ENCODE results near the gene SFXN4. TPM values are rescaled to one million over a fixed set of nuclear protein-coding genes. Genes with fewer than 3 reads are reported as not detected.

SFXN4 gene
- total and polyA plus RNA-seq, 2 of the 13 experiments (the other 11 are each of a cell fraction or from before 2014, with no cell fraction given): 47.7 to 64.9 TPM

GRCh38 chr10:119165171-119166117 is at the start of gene SFXN4 (continued):
- TF ChIP-seq SMAD1 (CRISPR knock-in tag; IDR thresholded peaks at IDR 0.05; ENCODE audit: borderline replicate concordance, low read depth) (0 out of 2 replicates have a peak, but pooled peaks have one; percentile 43), PATZ1 (CRISPR knock-in tag; IDR thresholded peaks at IDR 0.05) (peak; percentile 77), DPF2 (CRISPR knock-in tag; IDR thresholded peaks at IDR 0.05; ENCODE audit: borderline replicate concordance, low read depth) (no peak), HNRNPLL (IDR thresholded peaks at IDR 0.05; ENCODE audit: low read depth, low read length, poor library complexity, severe bottlenecking) (peak; percentile 81), NCOR1 (IDR thresholded peaks at IDR 0.05; ENCODE audit: borderline replicate concordance, low read length) (peak; percentile 29; the same call in 1 of the 2 replicates), ZNF776 (CRISPR knock-in tag; IDR thresholded peaks at IDR 0.05) (no peak), LRRFIP1 (CRISPR knock-in tag; conservative IDR thresholded peaks at IDR 0.05) (no peak), PHF8 (CRISPR knock-in tag; IDR thresholded peaks at IDR 0.05) (peak; percentile 94), PAXIP1 (CRISPR knock-in tag; conservative IDR thresholded peaks at IDR 0.05) (peak; percentile 52), GATA4 (IDR thresholded peaks at IDR 0.05; ENCODE audit: borderline replicate concordance, low read depth) (no peak; the same call in 1 of the 2 replicates), SATB2 (CRISPR knock-in tag; IDR thresholded peaks at IDR 0.05) (no peak), KDM3A (CRISPR knock-in tag; IDR thresholded peaks at IDR 0.05; ENCODE audit: low read depth) (0 out of 2 replicates have a peak, but pooled peaks have one; percentile 34), U2AF2 (IDR thresholded peaks at IDR 0.05; ENCODE audit: low read depth, low read length) (no peak), SALL2 (CRISPR knock-in tag; IDR thresholded peaks at IDR 0.05) (peak; percentile 44; the same call in 1 of the 2 replicates), GATAD2A (CRISPR knock-in tag; IDR thresholded peaks at IDR 0.05) (peak; percentile 77), CBFB (CRISPR knock-in tag; IDR thresholded peaks at IDR 0.05) (peak; percentile 84), DRAP1 (CRISPR knock-in tag; IDR thresholded peaks at IDR 0.05) (peak; percentile 25; the same call in 1 of the 2 replicates), ZFP37 (CRISPR knock-in tag; IDR thresholded peaks at IDR 0.05; ENCODE audit: borderline replicate concordance) (no peak), HNRNPL (IDR thresholded peaks at IDR 0.05; ENCODE audit: low read depth, low read length) (0 out of 2 replicates have a peak, but pooled peaks have one; percentile 76), ZNF572 (CRISPR knock-in tag; IDR thresholded peaks at IDR 0.05) (peak; percentile 61; the same call in 1 of the 2 replicates)
